K562 (cell line): Measurements from ENCODE around the gene VWDE. TPM values are rescaled to one million over a fixed set of nuclear protein-coding genes. Genes with fewer than 3 reads are reported as not detected.

Experiments
- BMI1 ChIP-seq: fragments of 150-350 bp; IDR thresholded peaks from 2 replicates; pipeline ENCODE4 v1.6.1; 2014; ENCODE audit warnings: low read length
- BRF2 ChIP-seq: IDR thresholded peaks from 3 replicates; pipeline ENCODE4 v1.6.1; 2011; ENCODE audit warnings: borderline replicate concordance, mild to moderate bottlenecking; ENCODE audit not compliant: insufficient read length, insufficient read depth
- CBFA2T2 ChIP-seq: fragments of 450-650 bp; conservative IDR thresholded peaks from 2 replicates; pipeline ENCODE4 v1.6.1; 2017; ENCODE audit warnings: mild to moderate bottlenecking
- CBX3 ChIP-seq, 2 experiments: IDR thresholded peaks; 1 replicate in 1 of 2; 2 replicates in 1 of 2; pipeline ENCODE4 v1.6.1; 2012; ENCODE audit warnings: inconsistent platforms in 2 of 2, low read length in 2 of 2, borderline replicate concordance in 1 of 2, control low read depth in 1 of 2
- CTBP1 ChIP-seq: fragments of 450-650 bp; IDR thresholded peaks from 2 replicates; pipeline ENCODE4 v1.6.1; 2016; ENCODE audit warnings: borderline replicate concordance
- CTCF ChIP-seq, 3 experiments: IDR thresholded peaks in 2 of 3; conservative IDR thresholded peaks in 1 of 3; 2 replicates each; pipeline ENCODE4 v1.5.1; 2011 to 2012; ENCODE audit warnings: low read length in 3 of 3, mild to moderate bottlenecking in 3 of 3, control low read depth in 2 of 3, improper control_type of control experiment in 1 of 3, inconsistent platforms in 1 of 3, low read depth in 1 of 3, mixed read lengths in 1 of 3, moderate library complexity in 1 of 3; ENCODE audit not compliant: insufficient read depth in 2 of 3
- GTF2A2 ChIP-seq: IDR thresholded peaks from 2 replicates; pipeline ENCODE4 v1.6.1; 2016; ENCODE audit warnings: mild to moderate bottlenecking, missing genetic modification characterization, missing compliant biosample characterization
- GTF3C2 ChIP-seq: IDR thresholded peaks from 3 replicates; pipeline ENCODE4 v1.6.1; 2011; ENCODE audit warnings: borderline replicate concordance, mild to moderate bottlenecking, moderate library complexity; ENCODE audit not compliant: insufficient read length; ENCODE audit errors: extremely low read depth
- NR2C2 ChIP-seq, 2 experiments: fragments of 200-800 bp in 1 of 2; sonication (Bioruptor generic) in 1 of 2; sonication (generic) in 1 of 2; formaldehyde crosslinking in 1 of 2; IDR thresholded peaks; 2 replicates each; pipeline versions ENCODE4 v1.6.1 to v1.8.0; 2016 to 2022; ENCODE audit warnings: mild to moderate bottlenecking in 1 of 2, missing compliant biosample characterization in 1 of 2, missing genetic modification characterization in 1 of 2, missing genetic modification reagents in 1 of 2
- TGIF2 ChIP-seq: sonication (generic); formaldehyde crosslinking; IDR thresholded peaks from 2 replicates; pipeline ENCODE4 v1.8.1; 2022; ENCODE audit warnings: mild to moderate bottlenecking, missing genetic modification reagents, moderate library complexity
- ZNF41 ChIP-seq: fragments of 250-450 bp; sonication (Bioruptor Pico); conservative IDR thresholded peaks from 2 replicates; pipeline ENCODE4 v1.4.0; 2020; ENCODE audit warnings: mild to moderate bottlenecking
- ZNF583 ChIP-seq: fragments of 250-450 bp; sonication (Bioruptor Pico); IDR thresholded peaks from 2 replicates; pipeline ENCODE4 v1.4.0; 2020
- ZNF778 ChIP-seq: fragments of 450-650 bp; formaldehyde crosslinking; IDR thresholded peaks from 2 replicates; pipeline ENCODE4 v1.4.0; 2020; ENCODE audit warnings: mild to moderate bottlenecking, moderate library complexity
- polyA plus RNA-seq, 8 experiments: library from polyadenylated mRNA; depleted of rRNA in 4 of 8; stranded (reverse) in 5 of 8; unstranded in 3 of 8; fragments of >200 nt; fragmentation: Nextera tagmentation in 2 of 8; fragmentation: Illumina TruSeq in 1 of 8; extraction: Ambion mirVana in 2 of 8; extraction: Trizol in 1 of 8; gene quantifications; 2 replicates each; pipeline versions ENCODE4 v1.2.1 to v1.2.3, GENCODE V29; 2011 to 2014; ENCODE audit warnings: inconsistent platforms in 1 of 8, missing spikeins in 1 of 8
- total RNA-seq, 7 experiments: library from RNA; depleted of rRNA in 6 of 7; stranded (reverse); fragments of >200 nt in 6 of 7; fragmentation: Illumina TruSeq in 2 of 7; extraction: Trizol in 2 of 7; gene quantifications; 2 replicates each; pipeline versions ENCODE4 v1.2.1 to v1.2.3, GENCODE V29; 2011 to 2021; ENCODE audit warnings: low replicate concordance in 1 of 7
- TF ChIP-seq, protein P1 (sequence below), 2 experiments: fragments of 450-650 bp in 1 of 2; sonication (generic) in 1 of 2; formaldehyde crosslinking; conservative IDR thresholded peaks; 2 replicates each; pipeline versions ENCODE4 v1.4.0 to v1.8.1; 2020 to 2022; ENCODE audit warnings: mild to moderate bottlenecking in 1 of 2, missing genetic modification reagents in 1 of 2
- TF ChIP-seq, protein P2 (sequence below): IDR thresholded peaks from 2 replicates; pipeline ENCODE4 v1.6.1; 2012; ENCODE audit warnings: low read depth, low read length, improper control_type of control experiment, borderline replicate concordance

Gene VWDE
- total and polyA plus RNA-seq, 9 of the 15 experiments (the other 6 are each of a cell fraction or from before 2014, with no cell fraction given) = 40.6 to 162 (median 95.2) TPM

DNA sequence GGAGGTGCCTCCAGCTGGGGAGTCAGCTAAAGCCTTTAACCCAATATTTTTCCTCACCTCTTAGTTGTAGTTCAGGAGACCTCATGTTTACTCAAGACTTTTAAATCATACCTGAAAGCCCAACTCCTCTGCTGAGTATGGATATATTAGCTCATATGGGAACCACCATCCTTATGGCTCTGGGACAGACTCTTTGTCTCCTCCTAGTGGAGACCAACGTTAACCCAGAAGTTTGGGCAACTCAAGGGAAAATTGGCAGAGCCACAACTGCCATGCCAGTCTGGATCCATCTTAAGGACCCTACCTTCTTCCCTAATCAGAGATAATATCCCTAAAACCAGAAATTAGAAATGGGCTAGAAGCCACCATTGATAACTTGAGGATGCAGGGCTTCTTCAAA is 111.8 kb downstream of the VWDE start (continued):
- TF ChIP-seq GTF3C2 (no peak), NR2C2 (CRISPR knock-in tag; IDR thresholded peaks at IDR 0.05) (no peak), NR2C2 (tag; IDR thresholded peaks at IDR 0.05) (no peak), CBFA2T2 (no peak), BMI1 (no peak), GTF2A2 (no peak), ZNF778 (CRISPR knock-in tag) (no peak), CBX3 (IDR thresholded peaks at IDR 0.05; ENCODE audit: borderline replicate concordance in 1 of 2, low read length in 2 of 2) (0 out of 3 replicates have a peak, but pooled peaks of 1 of the 2 experiments have one; percentile 1), ZNF41 (CRISPR knock-in tag) (no peak), CTBP1 (no peak), TGIF2 (no peak), CTCF (IDR thresholded peaks at IDR 0.05 in 2 of 3, conservative IDR thresholded peaks at IDR 0.05 in 1 of 3; ENCODE audit: insufficient read depth in 2 of 3, low read depth in 1 of 3, low read length in 3 of 3) (peak; percentile 35 to 49 (median 40); a peak in 5 of 6 replicates), ZNF583 (CRISPR knock-in tag) (no peak), BRF2 (no peak)
- TF ChIP-seq, protein P1, sequence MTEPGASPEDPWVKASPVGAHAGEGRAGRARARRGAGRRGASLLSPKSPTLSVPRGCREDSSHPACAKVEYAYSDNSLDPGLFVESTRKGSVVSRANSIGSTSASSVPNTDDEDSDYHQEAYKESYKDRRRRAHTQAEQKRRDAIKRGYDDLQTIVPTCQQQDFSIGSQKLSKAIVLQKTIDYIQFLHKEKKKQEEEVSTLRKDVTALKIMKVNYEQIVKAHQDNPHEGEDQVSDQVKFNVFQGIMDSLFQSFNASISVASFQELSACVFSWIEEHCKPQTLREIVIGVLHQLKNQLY (CRISPR knock-in tag; conservative IDR thresholded peaks at IDR 0.05) = no peak
- TF ChIP-seq, protein P2, sequence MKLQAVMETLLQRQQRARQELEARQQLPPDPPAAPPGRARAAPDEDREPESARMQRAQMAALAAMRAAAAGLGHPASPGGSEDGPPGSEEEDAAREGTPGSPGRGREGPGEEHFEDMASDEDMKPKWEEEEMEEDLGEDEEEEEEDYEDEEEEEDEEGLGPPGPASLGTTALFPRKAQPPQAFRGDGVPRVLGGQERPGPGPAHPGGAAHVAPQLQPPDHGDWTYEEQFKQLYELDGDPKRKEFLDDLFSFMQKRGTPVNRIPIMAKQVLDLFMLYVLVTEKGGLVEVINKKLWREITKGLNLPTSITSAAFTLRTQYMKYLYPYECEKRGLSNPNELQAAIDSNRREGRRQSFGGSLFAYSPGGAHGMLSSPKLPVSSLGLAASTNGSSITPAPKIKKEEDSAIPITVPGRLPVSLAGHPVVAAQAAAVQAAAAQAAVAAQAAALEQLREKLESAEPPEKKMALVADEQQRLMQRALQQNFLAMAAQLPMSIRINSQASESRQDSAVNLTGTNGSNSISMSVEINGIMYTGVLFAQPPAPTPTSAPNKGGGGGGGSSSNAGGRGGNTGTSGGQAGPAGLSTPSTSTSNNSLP = no peak
- TF ChIP-seq, all 486 proteins: peak for 3
